ENCODE results near the gene USP10.

USP10 gene

GRCh38 chr16:84803146-84803545 is 103.3 kb downstream of the USP10 start:
- no peak for DNase-seq (ENCODE audit: low read depth)
- no peak overlapping the region for H3K4me3 ChIP-seq (ENCODE audit: control insufficient read depth, low read depth, low read length)
- no peak for TF ChIP-seq CTCF (conservative IDR thresholded peaks at IDR 0.05; ENCODE audit: control insufficient read depth, insufficient read depth, low read depth, low read length)

- no peak overlapping the region for H3K4me3 ChIP-seq (ENCODE audit: control insufficient read depth, low read depth, low read length)
- no peak for TF ChIP-seq CTCF (conservative IDR thresholded peaks at IDR 0.05; ENCODE audit: control insufficient read depth, insufficient read depth, low read depth, low read length)
- no peak for DNase-seq (ENCODE audit: low read depth)
Measured at GRCh38 chr16:84804326-84804725, 104.5 kb downstream of the USP10 start.

DNA sequence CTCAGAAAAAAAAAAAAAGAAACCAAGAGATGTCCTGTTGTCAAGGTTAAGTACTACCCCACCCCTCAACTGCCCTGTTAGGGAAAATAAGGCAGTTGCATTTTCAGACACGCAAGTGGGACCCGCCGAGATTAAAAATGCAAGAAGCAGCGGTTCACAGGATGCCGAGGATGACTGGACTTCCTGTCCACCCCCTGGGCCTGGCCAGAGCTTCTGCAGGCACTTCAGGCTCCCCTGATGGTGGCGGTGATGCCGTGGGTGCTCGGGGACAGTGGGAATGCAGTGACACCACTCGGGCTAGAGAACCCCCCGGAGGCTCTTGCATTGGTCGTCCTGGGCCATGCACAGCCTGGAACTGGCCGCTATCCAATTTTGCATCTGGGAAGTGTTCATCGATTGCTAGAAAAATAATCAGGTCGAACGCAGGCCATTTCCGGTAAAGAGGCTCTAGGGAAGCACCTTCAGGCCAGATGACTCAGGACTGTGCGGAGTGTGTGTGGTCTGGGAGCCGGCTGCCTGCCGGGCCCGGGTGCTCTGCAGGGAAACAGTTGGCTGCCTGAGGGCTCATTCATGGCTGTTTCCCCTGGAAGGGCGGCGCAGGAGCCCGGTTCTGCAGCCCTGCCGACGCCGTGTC is 106.6 kb downstream of the USP10 start:
- DNase-seq (ENCODE audit: low read depth) = peak; percentile 89
- H3K4me3 ChIP-seq (ENCODE audit: control insufficient read depth, low read depth, low read length) = peak overlapping the region; percentile 15
- TF ChIP-seq CTCF (conservative IDR thresholded peaks at IDR 0.05; ENCODE audit: control insufficient read depth, insufficient read depth, low read depth, low read length) = no peak

DNA sequence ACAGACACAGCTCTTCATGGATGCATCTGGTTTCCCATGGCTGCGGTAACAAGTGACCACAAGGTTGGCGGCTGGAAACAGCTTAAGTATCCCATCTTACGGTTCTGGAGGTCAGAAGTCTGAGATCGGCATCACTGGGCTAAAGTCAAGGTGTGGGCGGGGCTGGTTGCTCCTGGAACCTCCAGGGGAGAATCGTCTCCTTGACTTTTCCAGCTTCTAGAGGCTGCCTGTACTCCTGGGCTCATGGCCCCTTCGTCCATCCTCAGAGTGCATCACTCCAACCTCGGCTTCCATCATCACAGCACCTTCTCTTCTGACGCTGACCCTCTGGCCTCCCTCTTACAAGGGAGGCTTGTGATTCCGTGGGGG is 107.1 kb downstream of the USP10 start:
- TF ChIP-seq CTCF (conservative IDR thresholded peaks at IDR 0.05; ENCODE audit: control insufficient read depth, insufficient read depth, low read depth, low read length) = no peak
- no peak overlapping the region for H3K4me3 ChIP-seq (ENCODE audit: control insufficient read depth, low read depth, low read length)
- no peak for DNase-seq (ENCODE audit: low read depth)

- TF ChIP-seq CTCF (conservative IDR thresholded peaks at IDR 0.05; ENCODE audit: control insufficient read depth, insufficient read depth, low read depth, low read length) = no peak
- no peak overlapping the region for H3K4me3 ChIP-seq (ENCODE audit: control insufficient read depth, low read depth, low read length)
- no peak for DNase-seq (ENCODE audit: low read depth)
Measured at GRCh38 chr16:84807776-84808175, 108.0 kb downstream of the USP10 start.

- TF ChIP-seq CTCF (conservative IDR thresholded peaks at IDR 0.05; ENCODE audit: control insufficient read depth, insufficient read depth, low read depth, low read length) = no peak
- DNase-seq (ENCODE audit: low read depth) = no peak
- no peak overlapping the region for H3K4me3 ChIP-seq (ENCODE audit: control insufficient read depth, low read depth, low read length)
Measured at GRCh38 chr16:84808826-84809225, 109.0 kb downstream of the USP10 start.
